ENCODE data around the gene RHOU.

GRCh38 chr1:228758447-228758846 is 23.2 kb downstream of the RHOU start:
- TF ChIP-seq ELK1 (IDR thresholded peaks at IDR 0.05; ENCODE audit: low read depth, low read length) (no peak), CTCF (IDR thresholded peaks at IDR 0.05) (no peak), ZC3H11A (IDR thresholded peaks at IDR 0.05) (no peak), EHMT2 (IDR thresholded peaks at IDR 0.05; ENCODE audit: low read depth) (no peak), ZFP36 (IDR thresholded peaks at IDR 0.05; ENCODE audit: borderline replicate concordance, partially characterized antibody) (no peak), NR3C1 (IDR thresholded peaks at IDR 0.05) (no peak), NFE2L2 (conservative IDR thresholded peaks at IDR 0.05; ENCODE audit: low read length) (no peak), ESRRA (IDR thresholded peaks at IDR 0.05; ENCODE audit: borderline replicate concordance, low read length) (no peak), PBX3 (IDR thresholded peaks at IDR 0.05) (no peak), POLR2A (IDR thresholded peaks at IDR 0.05; ENCODE audit: low read length) (no peak), TP53 (CRISPR knock-in tag; IDR thresholded peaks at IDR 0.05) (no peak), MAX (IDR thresholded peaks at IDR 0.05) (no peak), REST (IDR thresholded peaks at IDR 0.05) (no peak), BHLHE40 (IDR thresholded peaks at IDR 0.05; ENCODE audit: low read depth, low read length) (no peak)

Measured in A549 (cell line).